Measurements from ENCODE around the gene DERL3.

- TF ChIP-seq, protein P1, sequence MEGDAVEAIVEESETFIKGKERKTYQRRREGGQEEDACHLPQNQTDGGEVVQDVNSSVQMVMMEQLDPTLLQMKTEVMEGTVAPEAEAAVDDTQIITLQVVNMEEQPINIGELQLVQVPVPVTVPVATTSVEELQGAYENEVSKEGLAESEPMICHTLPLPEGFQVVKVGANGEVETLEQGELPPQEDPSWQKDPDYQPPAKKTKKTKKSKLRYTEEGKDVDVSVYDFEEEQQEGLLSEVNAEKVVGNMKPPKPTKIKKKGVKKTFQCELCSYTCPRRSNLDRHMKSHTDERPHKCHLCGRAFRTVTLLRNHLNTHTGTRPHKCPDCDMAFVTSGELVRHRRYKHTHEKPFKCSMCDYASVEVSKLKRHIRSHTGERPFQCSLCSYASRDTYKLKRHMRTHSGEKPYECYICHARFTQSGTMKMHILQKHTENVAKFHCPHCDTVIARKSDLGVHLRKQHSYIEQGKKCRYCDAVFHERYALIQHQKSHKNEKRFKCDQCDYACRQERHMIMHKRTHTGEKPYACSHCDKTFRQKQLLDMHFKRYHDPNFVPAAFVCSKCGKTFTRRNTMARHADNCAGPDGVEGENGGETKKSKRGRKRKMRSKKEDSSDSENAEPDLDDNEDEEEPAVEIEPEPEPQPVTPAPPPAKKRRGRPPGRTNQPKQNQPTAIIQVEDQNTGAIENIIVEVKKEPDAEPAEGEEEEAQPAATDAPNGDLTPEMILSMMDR (IDR thresholded peaks at IDR 0.05), result no peak
- TF ChIP-seq STAT6 (CRISPR knock-in tag; conservative IDR thresholded peaks at IDR 0.05; ENCODE audit: low read depth) (no peak), ZBTB21 (CRISPR knock-in tag; IDR thresholded peaks at IDR 0.05; ENCODE audit: borderline replicate concordance) (no peak), ESRRA (CRISPR knock-in tag; IDR thresholded peaks at IDR 0.05; ENCODE audit: borderline replicate concordance) (no peak), CREB1 (CRISPR knock-in tag; IDR thresholded peaks at IDR 0.05) (no peak)
Observed at GRCh38 chr22:23831261-23831660, 7.5 kb downstream of the DERL3 start.

Data from WTC11 (cell line).